ENCODE data around the gene CSPG4. TPM values are rescaled to one million over a fixed set of nuclear protein-coding genes. Genes with fewer than 3 reads are reported as not detected.

CSPG4 gene
- total and polyA plus RNA-seq, 2 donors (not counting 3 experiments of a cell fraction or from before 2014, with no cell fraction given) = not detected

GRCh38 chr15:75677465-75678323 is 35.0 kb downstream of the CSPG4 start:
- ChIA-PET CTCF (interaction anchor here (1.9 to 8.3 kb wide), 5 partner anchors 9 to 57 kb away, joined by 5 to 65 read pairs (median 15); partner anchors contain the start of genes IMP3 and SNX33), POLR2A (no interaction called here)

GRCh38 chr15:75676688-75677464 is 35.8 kb downstream of the CSPG4 start:
- ChIA-PET CTCF (interaction anchor here (1.3 to 8.3 kb wide), 4 partner anchors 9 to 38 kb away, joined by 3 to 65 read pairs (median 5); partner anchors contain the start of gene IMP3), POLR2A (no interaction called here)
- no peaks in the 10 kb centered on the region for H3K9me1 ChIP-seq (replicated peaks; ENCODE audit: control insufficient read depth, extremely low read depth, insufficient read depth, low read length)
- dilution Hi-C loops (cut with MboI; ENCODE audit: extremely low pct_ligation_motif_present, low sequenced_read_pairs) (no loop called here), intact Hi-C loops (cut with micrococcal nuclease) (no loop called here)
- peaks cover 0 to 5% of the 10 kb centered on the region in 2 experiments for H3K27me3 ChIP-seq (ENCODE audit: control insufficient read depth in 2 of 2, insufficient read depth in 2 of 2, low read length in 2 of 2)
- no peak for TF ChIP-seq EZH2 (IDR thresholded peaks at IDR 0.05; ENCODE audit: borderline replicate concordance, low read depth, low read length, severe bottlenecking)
- TF ChIP-seq POLR2A (IDR thresholded peaks at IDR 0.05; ENCODE audit: low read depth, low read length) = no peak
- no peak for TF ChIP-seq GATA2 (IDR thresholded peaks at IDR 0.05; ENCODE audit: insufficient read depth, insufficient read length, low read depth, low read length)
- TF ChIP-seq, protein P1, sequence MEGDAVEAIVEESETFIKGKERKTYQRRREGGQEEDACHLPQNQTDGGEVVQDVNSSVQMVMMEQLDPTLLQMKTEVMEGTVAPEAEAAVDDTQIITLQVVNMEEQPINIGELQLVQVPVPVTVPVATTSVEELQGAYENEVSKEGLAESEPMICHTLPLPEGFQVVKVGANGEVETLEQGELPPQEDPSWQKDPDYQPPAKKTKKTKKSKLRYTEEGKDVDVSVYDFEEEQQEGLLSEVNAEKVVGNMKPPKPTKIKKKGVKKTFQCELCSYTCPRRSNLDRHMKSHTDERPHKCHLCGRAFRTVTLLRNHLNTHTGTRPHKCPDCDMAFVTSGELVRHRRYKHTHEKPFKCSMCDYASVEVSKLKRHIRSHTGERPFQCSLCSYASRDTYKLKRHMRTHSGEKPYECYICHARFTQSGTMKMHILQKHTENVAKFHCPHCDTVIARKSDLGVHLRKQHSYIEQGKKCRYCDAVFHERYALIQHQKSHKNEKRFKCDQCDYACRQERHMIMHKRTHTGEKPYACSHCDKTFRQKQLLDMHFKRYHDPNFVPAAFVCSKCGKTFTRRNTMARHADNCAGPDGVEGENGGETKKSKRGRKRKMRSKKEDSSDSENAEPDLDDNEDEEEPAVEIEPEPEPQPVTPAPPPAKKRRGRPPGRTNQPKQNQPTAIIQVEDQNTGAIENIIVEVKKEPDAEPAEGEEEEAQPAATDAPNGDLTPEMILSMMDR (IDR thresholded peaks at IDR 0.05; ENCODE audit: extremely low read depth in 1 of 2, insufficient read depth in 1 of 2, low read depth in 1 of 2, low read length in 2 of 2) = no peak
- TF ChIP-seq MYC (IDR thresholded peaks at IDR 0.05; ENCODE audit: low read depth, low read length) = no peak
- TF ChIP-seq JUN (IDR thresholded peaks at IDR 0.05; ENCODE audit: borderline replicate concordance, insufficient read depth, insufficient read length, low read depth) = no peak
- no peak for TF ChIP-seq FOS (IDR thresholded peaks at IDR 0.05; ENCODE audit: borderline replicate concordance, insufficient read depth, low read length)
- TF ChIP-seq POLR2AphosphoS5 (IDR thresholded peaks at IDR 0.05; ENCODE audit: insufficient read depth, low read depth, low read length) = no peak
- TF ChIP-seq, protein P2, sequence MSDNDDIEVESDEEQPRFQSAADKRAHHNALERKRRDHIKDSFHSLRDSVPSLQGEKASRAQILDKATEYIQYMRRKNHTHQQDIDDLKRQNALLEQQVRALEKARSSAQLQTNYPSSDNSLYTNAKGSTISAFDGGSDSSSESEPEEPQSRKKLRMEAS (IDR thresholded peaks at IDR 0.05; ENCODE audit: insufficient read depth, insufficient read length) = no peak
- H3K4me1 ChIP-seq (ENCODE audit: control insufficient read depth, extremely low read depth, insufficient read depth, low read length) = no peaks in the 10 kb centered on the region
- BruUV-seq (replicated peaks) = no TSS peak
- H3K36me3 ChIP-seq (ENCODE audit: control insufficient read depth in 2 of 2, extremely low read depth in 1 of 2, insufficient read depth in 2 of 2, low read length in 2 of 2) = no peaks in the 10 kb centered on the region
- H3K79me2 ChIP-seq (ENCODE audit: control insufficient read depth, insufficient read depth, low read length) = no peaks in the 10 kb centered on the region
- no peak overlapping the region for H3K4me2 ChIP-seq (ENCODE audit: insufficient read depth, low read length)
- H3K9me3 ChIP-seq (replicated peaks; ENCODE audit: control insufficient read depth, insufficient read depth, low read length) = no peaks in the 10 kb centered on the region
- no peak overlapping the region for H3K9ac ChIP-seq (replicated peaks; ENCODE audit: extremely low read depth, insufficient read depth, low read length)
- FAIRE-seq (no peak), DNase-seq (ENCODE audit: low read depth, low spot score) (no peak)
- no peak overlapping the region for H2AFZ ChIP-seq (ENCODE audit: low read depth, low read length)
- H4K20me1 ChIP-seq (replicated peaks; ENCODE audit: control insufficient read depth, extremely low read depth, insufficient read depth, low read length) = no peaks in the 10 kb centered on the region
- no peak overlapping the region for H3K4me3 ChIP-seq (replicated peaks in 1 of 3; ENCODE audit: insufficient read depth in 1 of 3, low read depth in 1 of 3, low read length in 3 of 3)
- H3K27ac ChIP-seq (ENCODE audit: insufficient read depth, low read depth, low read length) = no peak overlapping the region

More at GRCh38 chr15:75677465-75678323, 35.0 kb downstream of the CSPG4 start:
- no TSS peak for BruUV-seq (replicated peaks)
- Histone ChIP-seq H3K9me1 (replicated peaks; ENCODE audit: control insufficient read depth, extremely low read depth, insufficient read depth, low read length) (no peaks in the 10 kb centered on the region), H3K27ac (ENCODE audit: insufficient read depth, low read depth, low read length) (no peak overlapping the region), H4K20me1 (replicated peaks; ENCODE audit: control insufficient read depth, extremely low read depth, insufficient read depth, low read length) (no peaks in the 10 kb centered on the region), H3K4me1 (ENCODE audit: control insufficient read depth, extremely low read depth, insufficient read depth, low read length) (no peaks in the 10 kb centered on the region), H3K9me3 (replicated peaks; ENCODE audit: control insufficient read depth, insufficient read depth, low read length) (no peaks in the 10 kb centered on the region), H2AFZ (ENCODE audit: low read depth, low read length) (no peak overlapping the region), H3K9ac (replicated peaks; ENCODE audit: extremely low read depth, insufficient read depth, low read length) (no peak overlapping the region), H3K27me3 (ENCODE audit: control insufficient read depth in 2 of 2, insufficient read depth in 2 of 2, low read length in 2 of 2) (peaks cover 0 to 5% of the 10 kb centered on the region in 2 experiments), H3K4me2 (ENCODE audit: insufficient read depth, low read length) (no peak overlapping the region), H3K79me2 (ENCODE audit: control insufficient read depth, insufficient read depth, low read length) (no peaks in the 10 kb centered on the region), H3K36me3 (ENCODE audit: control insufficient read depth in 2 of 2, extremely low read depth in 1 of 2, insufficient read depth in 2 of 2, low read length in 2 of 2) (no peaks in the 10 kb centered on the region), H3K4me3 (replicated peaks in 1 of 3; ENCODE audit: insufficient read depth in 1 of 3, low read depth in 1 of 3, low read length in 3 of 3) (no peak overlapping the region)
- no peak for FAIRE-seq
- intact Hi-C loops (cut with micrococcal nuclease) = no loop called here
- no peak for DNase-seq (ENCODE audit: low read depth, low spot score)
- dilution Hi-C loops (cut with MboI; ENCODE audit: extremely low pct_ligation_motif_present, low sequenced_read_pairs) = no loop called here
- no peak for TF ChIP-seq POLR2AphosphoS5 (IDR thresholded peaks at IDR 0.05; ENCODE audit: insufficient read depth, low read depth, low read length)
